OCI-LY3 (cell line): ENCODE data around the gene ETFB.

Experiments used
- EZH2phosphoT487 ChIP-seq: fragments of 200-600 bp; shearing (Covaris generic); IDR thresholded peaks from 2 replicates; pipeline ENCODE4 v1.6.1; 2018; ENCODE audit warnings: antibody characterized with exemption, mixed run types, low read depth
- TF ChIP-seq, protein P1 (sequence below): fragments of 200-600, 300-600 bp; sonication (generic); IDR thresholded peaks from 2 replicates; pipeline ENCODE4 v1.5.1; 2014; ENCODE audit warnings: antibody characterized with exemption, low read length, low read depth

DNA sequence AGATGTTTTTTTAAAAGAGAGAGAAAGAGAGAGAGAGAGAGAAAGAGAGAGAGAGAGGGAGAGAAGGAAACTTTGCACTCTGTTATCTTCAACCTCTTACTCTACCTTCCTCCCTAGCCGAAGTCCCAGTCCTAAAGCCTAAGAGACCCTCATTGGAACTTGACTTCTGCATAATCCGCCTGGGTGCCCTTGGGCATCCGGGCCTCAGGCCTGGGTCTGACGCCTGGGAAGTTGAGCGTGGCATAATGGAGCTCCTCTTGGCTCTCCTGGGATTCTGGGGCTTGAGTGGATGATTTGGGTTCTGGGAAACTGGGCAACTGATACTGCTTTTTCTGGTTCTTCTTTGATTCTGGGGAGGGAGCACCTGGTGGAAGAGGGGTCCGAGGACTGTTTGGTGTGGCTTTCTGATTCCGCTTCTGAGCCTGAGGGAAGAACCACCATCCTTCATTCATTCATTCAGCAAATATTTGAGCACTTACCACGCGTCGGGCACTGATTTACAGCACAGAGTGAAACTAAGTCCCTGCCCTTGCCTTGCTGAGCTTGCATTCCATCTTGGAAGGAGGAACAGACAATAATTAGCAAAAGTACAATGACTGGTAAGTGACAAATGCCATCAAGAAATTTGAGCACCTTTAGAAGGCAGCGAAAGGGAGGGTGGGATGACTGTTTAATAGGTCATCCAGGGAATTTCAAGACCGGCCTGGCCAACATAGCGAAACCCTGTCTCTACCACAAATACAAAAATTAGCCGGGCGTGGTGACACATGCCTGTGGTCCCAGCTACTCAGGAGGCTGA is 45.0 kb upstream of the ETFB start:
- TF ChIP-seq, protein P1, sequence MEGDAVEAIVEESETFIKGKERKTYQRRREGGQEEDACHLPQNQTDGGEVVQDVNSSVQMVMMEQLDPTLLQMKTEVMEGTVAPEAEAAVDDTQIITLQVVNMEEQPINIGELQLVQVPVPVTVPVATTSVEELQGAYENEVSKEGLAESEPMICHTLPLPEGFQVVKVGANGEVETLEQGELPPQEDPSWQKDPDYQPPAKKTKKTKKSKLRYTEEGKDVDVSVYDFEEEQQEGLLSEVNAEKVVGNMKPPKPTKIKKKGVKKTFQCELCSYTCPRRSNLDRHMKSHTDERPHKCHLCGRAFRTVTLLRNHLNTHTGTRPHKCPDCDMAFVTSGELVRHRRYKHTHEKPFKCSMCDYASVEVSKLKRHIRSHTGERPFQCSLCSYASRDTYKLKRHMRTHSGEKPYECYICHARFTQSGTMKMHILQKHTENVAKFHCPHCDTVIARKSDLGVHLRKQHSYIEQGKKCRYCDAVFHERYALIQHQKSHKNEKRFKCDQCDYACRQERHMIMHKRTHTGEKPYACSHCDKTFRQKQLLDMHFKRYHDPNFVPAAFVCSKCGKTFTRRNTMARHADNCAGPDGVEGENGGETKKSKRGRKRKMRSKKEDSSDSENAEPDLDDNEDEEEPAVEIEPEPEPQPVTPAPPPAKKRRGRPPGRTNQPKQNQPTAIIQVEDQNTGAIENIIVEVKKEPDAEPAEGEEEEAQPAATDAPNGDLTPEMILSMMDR: no peak
- TF ChIP-seq EZH2phosphoT487: no peak
